ENCODE results near the gene VCL. TPM values are rescaled to one million over a fixed set of nuclear protein-coding genes. Genes with fewer than 3 reads are reported as not detected.

VCL gene
- total and polyA plus RNA-seq, 9 of the 15 experiments (the other 6 are each of a cell fraction or from before 2014, with no cell fraction given): 29.8 to 186 (median 76.4) TPM

DNA sequence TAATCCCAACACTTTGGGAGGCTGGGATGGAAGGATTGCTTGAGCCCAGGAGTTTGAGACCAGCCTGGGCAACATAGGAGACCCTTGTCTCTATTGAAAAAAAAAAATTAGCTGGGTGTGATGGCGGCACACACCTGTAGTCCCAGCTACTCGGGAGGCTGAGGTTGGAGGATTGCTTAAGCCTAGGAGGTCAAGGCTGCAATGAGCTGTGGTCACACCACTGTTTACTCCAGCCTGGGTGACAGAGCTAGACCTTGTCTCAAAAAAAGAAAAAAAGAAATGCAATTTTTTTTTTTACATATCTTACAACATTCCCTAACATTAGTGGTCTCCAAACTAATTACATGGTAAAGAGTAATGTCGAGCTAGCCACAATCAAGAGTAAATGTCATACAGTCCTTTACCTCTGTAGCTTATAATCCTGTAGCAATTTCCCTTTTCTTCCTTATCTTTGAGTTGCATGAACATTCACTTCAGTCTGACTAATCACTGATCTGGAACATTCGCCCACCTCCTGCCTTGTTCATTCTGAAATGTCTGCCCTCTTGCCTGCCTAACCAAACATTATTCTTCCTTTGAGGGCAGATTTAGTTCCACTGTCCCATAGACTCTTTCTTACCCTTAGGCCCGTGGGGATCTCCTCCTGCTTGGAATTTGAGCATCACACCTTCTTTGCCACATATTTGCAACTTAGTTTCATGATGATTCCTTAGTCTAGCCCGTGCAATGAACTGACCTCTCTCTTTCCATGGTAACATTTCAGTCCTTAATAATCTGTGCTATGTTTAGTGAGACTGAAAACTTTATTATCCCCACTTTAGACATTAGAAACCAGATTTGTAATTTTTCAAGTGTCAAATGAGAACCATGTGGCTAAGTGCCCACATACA lies 4.8 kb upstream of the VCL start (continued):
- TF ChIP-seq, protein P1, sequence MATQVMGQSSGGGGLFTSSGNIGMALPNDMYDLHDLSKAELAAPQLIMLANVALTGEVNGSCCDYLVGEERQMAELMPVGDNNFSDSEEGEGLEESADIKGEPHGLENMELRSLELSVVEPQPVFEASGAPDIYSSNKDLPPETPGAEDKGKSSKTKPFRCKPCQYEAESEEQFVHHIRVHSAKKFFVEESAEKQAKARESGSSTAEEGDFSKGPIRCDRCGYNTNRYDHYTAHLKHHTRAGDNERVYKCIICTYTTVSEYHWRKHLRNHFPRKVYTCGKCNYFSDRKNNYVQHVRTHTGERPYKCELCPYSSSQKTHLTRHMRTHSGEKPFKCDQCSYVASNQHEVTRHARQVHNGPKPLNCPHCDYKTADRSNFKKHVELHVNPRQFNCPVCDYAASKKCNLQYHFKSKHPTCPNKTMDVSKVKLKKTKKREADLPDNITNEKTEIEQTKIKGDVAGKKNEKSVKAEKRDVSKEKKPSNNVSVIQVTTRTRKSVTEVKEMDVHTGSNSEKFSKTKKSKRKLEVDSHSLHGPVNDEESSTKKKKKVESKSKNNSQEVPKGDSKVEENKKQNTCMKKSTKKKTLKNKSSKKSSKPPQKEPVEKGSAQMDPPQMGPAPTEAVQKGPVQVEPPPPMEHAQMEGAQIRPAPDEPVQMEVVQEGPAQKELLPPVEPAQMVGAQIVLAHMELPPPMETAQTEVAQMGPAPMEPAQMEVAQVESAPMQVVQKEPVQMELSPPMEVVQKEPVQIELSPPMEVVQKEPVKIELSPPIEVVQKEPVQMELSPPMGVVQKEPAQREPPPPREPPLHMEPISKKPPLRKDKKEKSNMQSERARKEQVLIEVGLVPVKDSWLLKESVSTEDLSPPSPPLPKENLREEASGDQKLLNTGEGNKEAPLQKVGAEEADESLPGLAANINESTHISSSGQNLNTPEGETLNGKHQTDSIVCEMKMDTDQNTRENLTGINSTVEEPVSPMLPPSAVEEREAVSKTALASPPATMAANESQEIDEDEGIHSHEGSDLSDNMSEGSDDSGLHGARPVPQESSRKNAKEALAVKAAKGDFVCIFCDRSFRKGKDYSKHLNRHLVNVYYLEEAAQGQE (IDR thresholded peaks at IDR 0.05; ENCODE audit: borderline replicate concordance): peak; percentile 29; the same call in 1 of the 2 replicates
- TF ChIP-seq, protein P1 (CRISPR knock-in tag; IDR thresholded peaks at IDR 0.05; ENCODE audit: low read depth): no peak
- TF ChIP-seq SIRT6 (IDR thresholded peaks at IDR 0.05; ENCODE audit: low read depth, low read length) (no peak), FOXA1 (IDR thresholded peaks at IDR 0.05; ENCODE audit: borderline replicate concordance) (no peak), L3MBTL2 (IDR thresholded peaks at IDR 0.05) (peak; percentile 92), MAZ (CRISPR knock-in tag; conservative IDR thresholded peaks at IDR 0.05 in 1 of 2, IDR thresholded peaks at IDR 0.05 in 1 of 2) (peak in 1 of 2 experiments; percentile 41; a peak in 1 of 4 replicates), RBM17 (IDR thresholded peaks at IDR 0.05; ENCODE audit: borderline replicate concordance, low read depth, low read length) (no peak), ZNF77 (CRISPR knock-in tag; IDR thresholded peaks at IDR 0.05) (peak; percentile 50; the same call in 1 of the 2 replicates), RAD21 (CRISPR knock-in tag; conservative IDR thresholded peaks at IDR 0.05 in 1 of 2, IDR thresholded peaks at IDR 0.05 in 1 of 2) (peak in 1 of 2 experiments; percentile 18; a peak in 1 of 4 replicates)
- TF ChIP-seq, protein P2, sequence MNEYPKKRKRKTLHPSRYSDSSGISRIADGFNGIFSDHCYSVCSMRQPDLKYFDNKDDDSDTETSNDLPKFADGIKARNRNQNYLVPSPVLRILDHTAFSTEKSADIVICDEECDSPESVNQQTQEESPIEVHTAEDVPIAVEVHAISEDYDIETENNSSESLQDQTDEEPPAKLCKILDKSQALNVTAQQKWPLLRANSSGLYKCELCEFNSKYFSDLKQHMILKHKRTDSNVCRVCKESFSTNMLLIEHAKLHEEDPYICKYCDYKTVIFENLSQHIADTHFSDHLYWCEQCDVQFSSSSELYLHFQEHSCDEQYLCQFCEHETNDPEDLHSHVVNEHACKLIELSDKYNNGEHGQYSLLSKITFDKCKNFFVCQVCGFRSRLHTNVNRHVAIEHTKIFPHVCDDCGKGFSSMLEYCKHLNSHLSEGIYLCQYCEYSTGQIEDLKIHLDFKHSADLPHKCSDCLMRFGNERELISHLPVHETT (CRISPR knock-in tag; conservative IDR thresholded peaks at IDR 0.05 in 1 of 2, IDR thresholded peaks at IDR 0.05 in 1 of 2): peak in 1 of 2 experiments; percentile 29; a peak in 1 of 4 replicates
- TF ChIP-seq, protein P3, sequence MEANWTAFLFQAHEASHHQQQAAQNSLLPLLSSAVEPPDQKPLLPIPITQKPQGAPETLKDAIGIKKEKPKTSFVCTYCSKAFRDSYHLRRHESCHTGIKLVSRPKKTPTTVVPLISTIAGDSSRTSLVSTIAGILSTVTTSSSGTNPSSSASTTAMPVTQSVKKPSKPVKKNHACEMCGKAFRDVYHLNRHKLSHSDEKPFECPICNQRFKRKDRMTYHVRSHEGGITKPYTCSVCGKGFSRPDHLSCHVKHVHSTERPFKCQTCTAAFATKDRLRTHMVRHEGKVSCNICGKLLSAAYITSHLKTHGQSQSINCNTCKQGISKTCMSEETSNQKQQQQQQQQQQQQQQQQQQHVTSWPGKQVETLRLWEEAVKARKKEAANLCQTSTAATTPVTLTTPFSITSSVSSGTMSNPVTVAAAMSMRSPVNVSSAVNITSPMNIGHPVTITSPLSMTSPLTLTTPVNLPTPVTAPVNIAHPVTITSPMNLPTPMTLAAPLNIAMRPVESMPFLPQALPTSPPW (CRISPR knock-in tag; IDR thresholded peaks at IDR 0.05): no peak; the same call in none of the 2 replicates
- TF ChIP-seq, protein P4, sequence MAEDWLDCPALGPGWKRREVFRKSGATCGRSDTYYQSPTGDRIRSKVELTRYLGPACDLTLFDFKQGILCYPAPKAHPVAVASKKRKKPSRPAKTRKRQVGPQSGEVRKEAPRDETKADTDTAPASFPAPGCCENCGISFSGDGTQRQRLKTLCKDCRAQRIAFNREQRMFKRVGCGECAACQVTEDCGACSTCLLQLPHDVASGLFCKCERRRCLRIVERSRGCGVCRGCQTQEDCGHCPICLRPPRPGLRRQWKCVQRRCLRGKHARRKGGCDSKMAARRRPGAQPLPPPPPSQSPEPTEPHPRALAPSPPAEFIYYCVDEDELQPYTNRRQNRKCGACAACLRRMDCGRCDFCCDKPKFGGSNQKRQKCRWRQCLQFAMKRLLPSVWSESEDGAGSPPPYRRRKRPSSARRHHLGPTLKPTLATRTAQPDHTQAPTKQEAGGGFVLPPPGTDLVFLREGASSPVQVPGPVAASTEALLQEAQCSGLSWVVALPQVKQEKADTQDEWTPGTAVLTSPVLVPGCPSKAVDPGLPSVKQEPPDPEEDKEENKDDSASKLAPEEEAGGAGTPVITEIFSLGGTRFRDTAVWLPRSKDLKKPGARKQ (CRISPR knock-in tag; IDR thresholded peaks at IDR 0.05): no peak

Measured in K562 (cell line).